Liver (tissue), 3 donors: ENCODE data around the gene ADISSP.

Source experiments
- HNF4A ChIP-seq, 2 donors: conservative IDR thresholded peaks; 2 replicates each; pipeline ENCODE4 v1.6.1; 2016; ENCODE audit warnings: antibody characterized with exemption in 2 of 2, mild to moderate bottlenecking in 2 of 2
- NR2F2 ChIP-seq: IDR thresholded peaks from 2 replicates; pipeline ENCODE4 v1.6.1; 2016; ENCODE audit warnings: antibody characterized with exemption
- RXRA ChIP-seq, 2 donors: IDR thresholded peaks; 2 replicates each; pipeline ENCODE4 v1.6.1; 2017 to 2018; ENCODE audit warnings: antibody characterized with exemption in 2 of 2, mild to moderate bottlenecking in 1 of 2
- SP1 ChIP-seq: IDR thresholded peaks from 2 replicates; pipeline ENCODE4 v1.6.1; 2018; ENCODE audit warnings: antibody characterized with exemption, mild to moderate bottlenecking
- TAF1 ChIP-seq: conservative IDR thresholded peaks from 2 replicates; pipeline ENCODE4 v1.6.1; 2016; ENCODE audit warnings: antibody characterized with exemption, mild to moderate bottlenecking
- YY1 ChIP-seq: IDR thresholded peaks from 2 replicates; pipeline ENCODE4 v1.6.1; 2016; ENCODE audit warnings: antibody characterized with exemption, mild to moderate bottlenecking
- TF ChIP-seq, protein P1 (sequence below): fragments of 150-350 bp; IDR thresholded peaks from 2 replicates; pipeline ENCODE4 v1.5.1; 2017; ENCODE audit warnings: improper control_type of control experiment, low read depth, low read length; ENCODE audit not compliant: missing input control
- TF ChIP-seq, protein P2 (sequence below): IDR thresholded peaks from 2 replicates; pipeline ENCODE4 v1.6.1; 2016; ENCODE audit warnings: antibody characterized with exemption
- TF ChIP-seq, protein P3 (sequence below): IDR thresholded peaks from 2 replicates; pipeline ENCODE4 v1.6.1; 2016; ENCODE audit warnings: antibody characterized with exemption, mild to moderate bottlenecking
- TF ChIP-seq, protein P4 (sequence below): IDR thresholded peaks from 2 replicates; pipeline ENCODE4 v1.6.1; 2016; ENCODE audit warnings: antibody characterized with exemption
- donor health status: healthy.
- donor health status: healthy.

DNA sequence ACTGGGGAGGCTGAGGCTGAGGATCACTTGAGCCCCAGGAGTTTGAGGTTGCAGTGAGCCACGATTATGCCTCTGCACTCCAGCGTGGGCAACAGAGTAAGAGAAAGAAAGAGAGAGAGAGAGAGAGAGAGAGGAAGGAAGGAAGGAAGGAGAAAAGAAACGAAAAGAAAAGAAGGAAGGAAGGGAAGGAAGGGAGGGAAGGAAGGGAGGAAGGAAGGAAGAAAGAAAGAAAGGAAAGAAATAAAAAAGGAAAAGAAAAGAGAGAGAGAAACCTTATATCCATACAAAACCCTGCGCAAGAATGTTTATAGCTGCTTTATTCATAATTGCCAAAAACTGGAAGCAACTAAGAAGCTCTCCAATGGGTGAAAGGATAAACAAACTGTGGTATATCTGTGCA is 43.2 kb downstream of the ADISSP start:
- TF ChIP-seq, protein P1, sequence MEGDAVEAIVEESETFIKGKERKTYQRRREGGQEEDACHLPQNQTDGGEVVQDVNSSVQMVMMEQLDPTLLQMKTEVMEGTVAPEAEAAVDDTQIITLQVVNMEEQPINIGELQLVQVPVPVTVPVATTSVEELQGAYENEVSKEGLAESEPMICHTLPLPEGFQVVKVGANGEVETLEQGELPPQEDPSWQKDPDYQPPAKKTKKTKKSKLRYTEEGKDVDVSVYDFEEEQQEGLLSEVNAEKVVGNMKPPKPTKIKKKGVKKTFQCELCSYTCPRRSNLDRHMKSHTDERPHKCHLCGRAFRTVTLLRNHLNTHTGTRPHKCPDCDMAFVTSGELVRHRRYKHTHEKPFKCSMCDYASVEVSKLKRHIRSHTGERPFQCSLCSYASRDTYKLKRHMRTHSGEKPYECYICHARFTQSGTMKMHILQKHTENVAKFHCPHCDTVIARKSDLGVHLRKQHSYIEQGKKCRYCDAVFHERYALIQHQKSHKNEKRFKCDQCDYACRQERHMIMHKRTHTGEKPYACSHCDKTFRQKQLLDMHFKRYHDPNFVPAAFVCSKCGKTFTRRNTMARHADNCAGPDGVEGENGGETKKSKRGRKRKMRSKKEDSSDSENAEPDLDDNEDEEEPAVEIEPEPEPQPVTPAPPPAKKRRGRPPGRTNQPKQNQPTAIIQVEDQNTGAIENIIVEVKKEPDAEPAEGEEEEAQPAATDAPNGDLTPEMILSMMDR: no peak
- no peak for TF ChIP-seq TAF1
- TF ChIP-seq RXRA (IDR thresholded peaks at IDR 0.05): no peak
- TF ChIP-seq, protein P2, sequence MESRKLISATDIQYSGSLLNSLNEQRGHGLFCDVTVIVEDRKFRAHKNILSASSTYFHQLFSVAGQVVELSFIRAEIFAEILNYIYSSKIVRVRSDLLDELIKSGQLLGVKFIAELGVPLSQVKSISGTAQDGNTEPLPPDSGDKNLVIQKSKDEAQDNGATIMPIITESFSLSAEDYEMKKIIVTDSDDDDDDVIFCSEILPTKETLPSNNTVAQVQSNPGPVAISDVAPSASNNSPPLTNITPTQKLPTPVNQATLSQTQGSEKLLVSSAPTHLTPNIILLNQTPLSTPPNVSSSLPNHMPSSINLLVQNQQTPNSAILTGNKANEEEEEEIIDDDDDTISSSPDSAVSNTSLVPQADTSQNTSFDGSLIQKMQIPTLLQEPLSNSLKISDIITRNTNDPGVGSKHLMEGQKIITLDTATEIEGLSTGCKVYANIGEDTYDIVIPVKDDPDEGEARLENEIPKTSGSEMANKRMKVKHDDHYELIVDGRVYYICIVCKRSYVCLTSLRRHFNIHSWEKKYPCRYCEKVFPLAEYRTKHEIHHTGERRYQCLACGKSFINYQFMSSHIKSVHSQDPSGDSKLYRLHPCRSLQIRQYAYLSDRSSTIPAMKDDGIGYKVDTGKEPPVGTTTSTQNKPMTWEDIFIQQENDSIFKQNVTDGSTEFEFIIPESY: no peak
- TF ChIP-seq HNF4A (conservative IDR thresholded peaks at IDR 0.05): no peak
- TF ChIP-seq, protein P3, sequence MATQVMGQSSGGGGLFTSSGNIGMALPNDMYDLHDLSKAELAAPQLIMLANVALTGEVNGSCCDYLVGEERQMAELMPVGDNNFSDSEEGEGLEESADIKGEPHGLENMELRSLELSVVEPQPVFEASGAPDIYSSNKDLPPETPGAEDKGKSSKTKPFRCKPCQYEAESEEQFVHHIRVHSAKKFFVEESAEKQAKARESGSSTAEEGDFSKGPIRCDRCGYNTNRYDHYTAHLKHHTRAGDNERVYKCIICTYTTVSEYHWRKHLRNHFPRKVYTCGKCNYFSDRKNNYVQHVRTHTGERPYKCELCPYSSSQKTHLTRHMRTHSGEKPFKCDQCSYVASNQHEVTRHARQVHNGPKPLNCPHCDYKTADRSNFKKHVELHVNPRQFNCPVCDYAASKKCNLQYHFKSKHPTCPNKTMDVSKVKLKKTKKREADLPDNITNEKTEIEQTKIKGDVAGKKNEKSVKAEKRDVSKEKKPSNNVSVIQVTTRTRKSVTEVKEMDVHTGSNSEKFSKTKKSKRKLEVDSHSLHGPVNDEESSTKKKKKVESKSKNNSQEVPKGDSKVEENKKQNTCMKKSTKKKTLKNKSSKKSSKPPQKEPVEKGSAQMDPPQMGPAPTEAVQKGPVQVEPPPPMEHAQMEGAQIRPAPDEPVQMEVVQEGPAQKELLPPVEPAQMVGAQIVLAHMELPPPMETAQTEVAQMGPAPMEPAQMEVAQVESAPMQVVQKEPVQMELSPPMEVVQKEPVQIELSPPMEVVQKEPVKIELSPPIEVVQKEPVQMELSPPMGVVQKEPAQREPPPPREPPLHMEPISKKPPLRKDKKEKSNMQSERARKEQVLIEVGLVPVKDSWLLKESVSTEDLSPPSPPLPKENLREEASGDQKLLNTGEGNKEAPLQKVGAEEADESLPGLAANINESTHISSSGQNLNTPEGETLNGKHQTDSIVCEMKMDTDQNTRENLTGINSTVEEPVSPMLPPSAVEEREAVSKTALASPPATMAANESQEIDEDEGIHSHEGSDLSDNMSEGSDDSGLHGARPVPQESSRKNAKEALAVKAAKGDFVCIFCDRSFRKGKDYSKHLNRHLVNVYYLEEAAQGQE: no peak
- TF ChIP-seq, protein P4, sequence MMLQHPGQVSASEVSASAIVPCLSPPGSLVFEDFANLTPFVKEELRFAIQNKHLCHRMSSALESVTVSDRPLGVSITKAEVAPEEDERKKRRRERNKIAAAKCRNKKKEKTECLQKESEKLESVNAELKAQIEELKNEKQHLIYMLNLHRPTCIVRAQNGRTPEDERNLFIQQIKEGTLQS: no peak
- no peak for TF ChIP-seq NR2F2
- no peak for TF ChIP-seq SP1
- TF ChIP-seq YY1: no peak
